ENCODE data around the gene TREML1.
"Not testable (repeated sequence)": the region's sequence is repeated elsewhere in the genome, so short reads cannot be mapped to it uniquely, and the experiment has no call there.

Gene TREML1

DNA sequence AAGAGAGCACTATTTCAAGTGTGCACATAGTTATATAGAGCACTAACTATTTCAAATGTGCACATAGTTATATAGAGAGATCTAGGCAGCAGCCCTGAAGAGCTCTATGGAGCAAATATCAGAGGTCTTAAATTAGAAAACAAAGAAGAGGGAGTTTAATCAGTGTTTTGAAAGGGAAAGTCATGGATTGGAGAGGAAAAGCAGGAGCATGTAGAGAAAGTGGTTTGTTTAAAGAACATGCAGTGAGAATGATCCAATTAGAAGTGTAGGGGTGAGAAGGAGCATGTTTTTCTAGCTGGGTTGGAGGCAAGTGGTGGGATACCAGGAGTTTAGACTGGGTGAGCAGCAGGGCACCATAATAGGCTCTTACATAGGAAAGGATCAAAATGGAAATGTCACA, 17.2 kb downstream of the TREML1 start:
- DNase-seq: no peak

DNA sequence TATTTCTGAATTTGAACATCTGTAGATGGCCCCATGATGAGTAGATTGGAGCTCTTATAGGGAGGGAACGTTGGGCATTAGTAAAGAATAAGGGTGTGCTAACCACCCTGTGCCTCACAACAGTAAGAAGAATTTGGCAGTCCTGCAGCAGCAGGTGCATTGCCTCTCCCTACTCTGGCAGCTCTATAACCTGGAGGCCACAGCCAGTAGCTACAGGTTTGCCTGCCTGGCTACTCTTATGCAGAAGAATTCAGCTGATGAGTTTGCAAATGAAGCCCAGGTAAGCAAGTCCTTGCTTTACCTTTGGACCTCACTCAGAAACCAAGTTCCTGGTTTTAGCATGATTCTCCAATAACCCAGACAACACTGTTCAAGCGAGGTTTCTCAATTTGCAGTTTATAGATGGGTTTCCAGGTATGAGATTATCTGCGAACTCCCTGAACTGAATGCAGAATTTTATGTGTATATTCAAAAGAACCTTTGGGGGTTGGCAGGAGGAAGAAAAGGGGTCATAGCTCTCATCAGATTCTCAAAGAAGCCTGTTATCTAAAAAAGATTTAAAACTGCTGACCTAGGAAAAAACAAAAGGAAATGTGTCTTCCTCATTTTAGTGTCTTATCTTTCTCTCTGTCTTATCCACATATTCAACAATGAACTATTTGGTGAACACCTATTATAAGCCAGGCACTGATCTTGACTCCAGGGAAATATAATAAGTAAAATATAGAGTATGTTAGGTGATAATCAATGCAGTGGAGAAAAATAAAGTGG, 18.9 kb downstream of the TREML1 start:
- DNase-seq: no peak

DNA sequence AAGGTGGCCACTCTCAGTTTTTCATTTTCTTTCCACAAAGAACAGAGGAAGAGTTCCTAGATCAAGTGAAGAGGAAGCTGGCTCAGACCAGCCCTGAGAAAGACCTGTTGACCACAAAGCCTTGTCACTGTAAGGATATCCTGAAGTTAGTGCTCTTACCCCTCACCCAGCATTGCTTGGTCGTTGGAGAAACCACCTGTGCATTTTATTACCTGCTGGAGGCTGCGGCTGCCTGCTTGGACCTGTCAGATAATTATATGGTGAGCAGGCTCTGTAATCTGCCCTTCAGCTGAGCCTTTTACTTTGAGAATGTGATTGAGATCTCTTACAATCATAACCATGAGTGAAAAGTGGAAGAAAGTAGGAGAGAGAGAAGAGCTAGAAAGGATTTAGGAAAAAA, 21.9 kb downstream of the TREML1 start:
- no peak for DNase-seq

DNA sequence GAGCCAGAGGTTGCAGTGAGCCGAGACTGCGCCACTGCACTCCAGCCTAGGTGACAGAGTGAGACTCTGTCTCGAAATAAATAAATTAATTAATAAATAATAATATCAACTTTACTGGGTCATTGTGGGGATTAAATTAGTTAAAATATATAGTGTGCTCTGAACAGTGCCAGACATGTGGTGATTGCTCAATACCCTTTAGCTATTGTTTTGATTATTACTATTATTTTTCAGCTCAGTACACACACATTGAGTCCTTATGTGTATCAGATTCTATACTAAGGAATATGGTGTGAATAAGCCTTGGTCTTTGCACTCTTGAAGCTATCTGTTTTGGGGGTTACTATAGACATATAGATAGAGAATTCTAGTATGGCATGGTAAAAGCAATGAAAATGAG, 28.9 kb downstream of the TREML1 start:
- DNase-seq: no peak

DNA sequence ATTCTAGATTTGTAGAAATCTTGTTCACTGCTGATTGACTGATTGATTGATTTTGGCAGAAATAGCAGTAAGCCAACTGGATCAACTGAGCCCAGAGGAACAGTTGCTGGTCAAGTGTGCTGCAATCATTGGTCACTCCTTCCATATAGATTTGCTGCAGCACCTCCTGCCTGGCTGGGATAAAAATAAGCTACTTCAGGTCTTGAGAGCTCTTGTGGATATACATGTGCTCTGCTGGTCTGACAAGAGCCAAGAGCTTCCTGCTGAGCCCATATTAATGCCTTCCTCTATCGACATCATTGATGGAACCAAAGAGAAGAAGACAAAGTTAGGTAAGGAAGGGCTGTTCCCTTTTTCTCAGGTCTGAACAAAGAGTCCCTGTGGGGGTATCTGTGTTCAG, 31.2 kb downstream of the TREML1 start:
- DNase-seq: no peak

DNA sequence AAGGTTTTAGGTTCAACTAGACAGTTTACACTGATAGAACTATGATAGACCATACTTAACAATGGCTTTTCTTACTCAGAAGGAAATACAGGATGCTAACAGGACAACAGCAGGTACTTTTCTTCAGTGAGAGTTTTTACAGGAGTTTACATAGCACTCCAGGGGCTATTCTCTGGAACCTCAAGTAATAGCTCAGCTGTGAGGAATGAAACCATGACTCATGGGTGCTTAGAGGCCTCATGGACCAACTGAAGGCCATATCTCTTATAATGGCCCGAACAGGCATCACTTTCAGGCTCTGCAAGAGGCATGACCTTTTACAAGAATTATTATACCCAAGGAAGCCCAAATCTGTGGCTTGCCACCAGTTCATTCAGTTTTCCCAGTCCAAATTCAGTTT, 31.8 kb downstream of the TREML1 start:
- no peak for DNase-seq

DNA sequence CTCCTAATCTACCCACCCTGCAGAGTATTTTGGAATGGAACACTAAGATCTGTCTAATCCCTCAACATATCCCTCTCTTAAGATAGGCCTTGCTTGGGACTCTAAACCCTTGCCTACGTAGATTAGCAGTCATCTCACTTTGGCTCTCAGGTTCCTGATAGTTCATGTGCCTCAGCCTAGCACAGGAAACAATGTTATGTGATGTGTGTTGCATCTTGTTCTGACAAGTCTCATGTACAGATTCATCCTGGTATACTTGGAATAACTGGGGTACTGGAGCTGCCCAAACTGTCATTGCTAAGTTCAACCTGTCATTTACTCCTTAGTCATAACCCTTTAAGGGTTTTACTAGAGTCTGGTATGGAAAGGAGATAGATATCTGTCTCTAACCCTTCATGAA, 34.1 kb downstream of the TREML1 start:
- no peak for DNase-seq

DNA sequence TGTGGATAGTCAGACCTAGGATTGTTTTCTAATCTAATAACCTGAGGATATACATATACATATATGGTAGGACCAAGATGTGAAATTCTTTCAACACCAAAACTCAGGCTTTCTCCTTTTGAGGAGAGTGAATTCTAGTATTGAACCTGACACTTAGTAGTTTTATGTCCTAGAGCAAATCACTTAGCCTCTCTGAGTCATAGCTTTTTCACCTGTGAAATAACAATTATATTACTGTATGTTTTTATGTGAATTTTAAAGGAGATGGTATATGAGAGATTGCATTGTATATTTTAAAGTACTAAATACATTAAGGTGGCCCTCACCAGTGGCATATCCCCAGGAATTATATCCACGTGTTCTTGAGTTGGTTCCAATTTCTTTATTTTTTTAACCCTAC, 34.6 kb downstream of the TREML1 start:
- DNase-seq: no peak

DNA sequence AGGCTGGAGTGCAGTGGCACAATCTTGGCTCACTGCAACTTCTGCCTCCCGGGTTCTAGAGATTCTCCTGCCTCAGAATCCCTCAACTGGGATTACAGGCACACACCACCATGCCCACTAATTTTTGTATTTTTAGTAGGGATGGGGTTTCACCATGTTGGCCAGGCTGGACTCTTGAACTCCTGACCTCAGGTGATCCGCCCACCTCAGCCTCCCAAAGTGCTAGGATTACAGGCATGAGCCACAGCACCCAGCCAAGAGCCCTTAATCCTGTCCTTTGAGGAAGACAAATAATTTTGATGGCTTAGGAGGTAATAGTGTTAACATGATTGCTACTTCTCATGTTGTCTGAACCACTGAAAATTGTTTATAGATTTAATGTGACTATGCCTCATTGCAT, 39.1 kb downstream of the TREML1 start:
- DNase-seq: not testable (repeated sequence)

DNA sequence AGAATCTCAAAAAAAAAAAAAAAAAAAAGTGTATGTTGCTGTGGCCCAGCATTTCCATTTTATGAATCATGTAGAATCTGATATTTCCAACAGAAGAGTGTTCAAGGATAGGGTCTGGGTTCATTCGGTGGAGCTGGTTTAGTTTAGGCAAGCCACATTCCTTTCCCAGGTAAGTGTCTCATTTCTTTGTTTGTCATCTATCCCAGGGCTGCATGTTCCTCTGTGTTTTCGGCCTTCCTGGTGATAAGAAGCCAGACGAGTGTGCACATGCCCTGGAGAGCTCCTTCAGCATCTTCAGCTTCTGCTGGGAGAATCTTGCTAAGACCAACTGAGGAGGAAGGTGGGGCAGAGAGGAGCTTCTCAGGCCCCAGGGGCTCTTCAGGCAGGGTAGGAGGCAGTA, 43.1 kb downstream of the TREML1 start:
- no peak for DNase-seq

DNA sequence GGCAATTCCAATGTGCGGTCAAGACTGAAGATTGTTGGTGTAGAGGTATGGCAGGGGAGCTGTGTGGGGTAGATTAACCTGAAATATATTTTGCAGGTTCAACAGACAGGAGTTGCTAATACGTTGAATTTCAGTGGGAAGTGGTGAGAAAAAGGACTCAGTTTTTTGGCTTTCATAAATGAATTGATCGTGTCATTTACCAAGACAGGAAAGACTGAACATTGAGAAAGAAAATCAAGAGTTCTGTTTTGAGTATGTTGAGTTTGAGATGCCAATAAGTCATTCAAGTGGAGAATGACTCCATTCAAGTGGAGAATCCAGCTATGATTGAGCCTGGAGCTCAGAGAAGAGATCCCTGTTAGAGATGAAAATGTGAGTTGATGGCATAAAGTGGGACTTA, 50.3 kb downstream of the TREML1 start:
- no peak for DNase-seq

DNA sequence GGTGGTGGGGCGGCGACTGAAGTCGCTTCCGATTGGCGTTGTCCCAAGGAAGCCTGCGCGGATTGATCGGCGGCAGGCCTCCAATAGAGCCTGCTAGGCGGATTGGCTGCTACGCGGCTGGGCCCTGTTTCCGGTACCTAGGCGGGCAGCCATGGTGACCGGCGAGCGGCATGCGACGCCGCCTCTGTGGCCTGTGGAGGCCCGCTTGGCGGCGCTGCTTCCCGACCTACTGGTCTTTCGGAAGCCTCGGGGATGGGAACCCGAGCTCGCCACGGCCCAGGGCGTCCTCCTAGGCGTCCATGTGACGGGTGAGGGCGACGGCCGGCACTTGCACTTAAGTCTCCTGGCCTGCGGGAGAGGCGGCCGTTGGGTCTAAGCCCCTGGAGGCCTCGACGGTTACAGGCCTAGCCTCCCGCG, 53.3 kb downstream of the TREML1 start:
- DNase-seq: no peak
